GM06990 (cell line): ENCODE results near the gene RPA1.

ENCODE experiments used
- DNase-seq: peaks from one replicate; pipeline ENCODE4 v3.0.0-alpha.2; 2011; ENCODE audit not compliant: insufficient read length; ENCODE audit errors: extremely low read depth
- H3K27me3 ChIP-seq: replicated peaks from 2 replicates; pipeline ENCODE4 v1.6.0; 2011; ENCODE audit warnings: low read length; ENCODE audit not compliant: control insufficient read depth, insufficient read depth
- H3K36me3 ChIP-seq: 2 replicates; pipeline ENCODE4 v1.5.1; 2011; ENCODE audit warnings: low read length; ENCODE audit not compliant: control insufficient read depth, insufficient read depth
- H3K4me3 ChIP-seq: replicated peaks from 2 replicates; pipeline ENCODE4 v1.5.1; 2011; ENCODE audit warnings: low read depth, mild to moderate bottlenecking, control low read depth, low read length
- CTCF ChIP-seq: IDR thresholded peaks from 2 replicates; pipeline ENCODE4 v1.5.1; 2011; ENCODE audit warnings: low read length, control low read depth, mild to moderate bottlenecking, inconsistent platforms; ENCODE audit not compliant: insufficient read depth, poor library complexity, severe bottlenecking

Gene RPA1

DNA sequence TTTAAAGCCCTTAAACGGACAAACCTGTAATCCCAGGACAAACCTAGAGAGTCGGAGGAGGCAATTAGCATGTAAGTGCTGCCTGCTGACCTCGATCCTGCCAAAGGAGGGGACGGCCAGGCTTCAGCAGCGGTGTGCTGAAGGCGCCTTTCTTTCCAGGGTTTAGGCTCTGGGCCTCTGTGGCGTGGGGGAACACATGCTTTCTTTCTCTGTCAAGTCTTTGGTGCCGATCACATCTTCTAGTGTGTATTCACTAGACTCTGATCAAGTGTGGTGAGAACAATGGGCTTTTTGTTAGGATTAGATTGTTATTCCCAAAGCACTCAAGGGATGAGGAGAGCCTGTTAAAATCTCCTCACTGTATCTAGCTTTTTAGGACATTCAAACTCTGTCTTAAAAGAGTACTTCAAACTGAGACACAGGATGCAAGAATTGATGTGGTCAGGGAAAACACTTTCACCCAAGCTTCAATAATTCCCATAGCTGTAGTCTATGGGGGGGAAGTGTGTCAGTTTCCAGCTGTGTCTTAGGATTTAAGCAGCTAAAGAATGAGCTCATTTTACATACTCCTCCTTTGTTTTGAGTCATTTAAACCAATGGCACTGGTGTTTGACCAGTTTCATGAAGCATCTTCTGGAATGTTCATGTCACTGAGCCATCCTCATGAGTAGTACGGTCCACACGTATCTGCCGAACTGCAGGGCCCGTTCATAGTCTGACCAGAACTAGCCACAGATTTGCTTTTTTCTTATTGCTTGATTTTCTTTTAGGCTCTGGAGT lies 51.2 kb downstream of the RPA1 start:
- Histone ChIP-seq H3K27me3 (no peaks in the 10 kb centered on the region), H3K36me3 (peaks cover 37% of the 10 kb centered on the region), H3K4me3 (no peak overlapping the region)
- DNase-seq, result no peak
- no peak for TF ChIP-seq CTCF

- H3K27me3 ChIP-seq, result no peaks in the 10 kb centered on the region
- peaks cover 36% of the 10 kb centered on the region for H3K36me3 ChIP-seq
- peak; percentile 59 for TF ChIP-seq CTCF
- H3K4me3 ChIP-seq, result no peak overlapping the region
- no peak for DNase-seq
Measured at GRCh38 chr17:1882836-1883235, 53.0 kb downstream of the RPA1 start.

- no peak for DNase-seq
- Histone ChIP-seq H3K4me3 (no peak overlapping the region), H3K36me3 (peaks cover 33% of the 10 kb centered on the region), H3K27me3 (no peaks in the 10 kb centered on the region)
- TF ChIP-seq CTCF, result no peak
Measured at GRCh38 chr17:1883536-1883935, 53.7 kb downstream of the RPA1 start.

- TF ChIP-seq CTCF, result no peak
- DNase-seq, result no peak
- Histone ChIP-seq H3K27me3 (no peaks in the 10 kb centered on the region), H3K36me3 (peaks cover 19% of the 10 kb centered on the region), H3K4me3 (no peak overlapping the region)
Measured at GRCh38 chr17:1888741-1889140, 58.9 kb downstream of the RPA1 start.

GRCh38 chr17:1890758-1891450 lies 61.1 kb downstream of the RPA1 start:
- Histone ChIP-seq H3K36me3 (peaks cover 10% of the 10 kb centered on the region), H3K4me3 (no peak overlapping the region), H3K27me3 (no peaks in the 10 kb centered on the region)
- no peak for TF ChIP-seq CTCF
- DNase-seq, result no peak
